ENCODE results near the gene KRT1.

Gene KRT1

DNA sequence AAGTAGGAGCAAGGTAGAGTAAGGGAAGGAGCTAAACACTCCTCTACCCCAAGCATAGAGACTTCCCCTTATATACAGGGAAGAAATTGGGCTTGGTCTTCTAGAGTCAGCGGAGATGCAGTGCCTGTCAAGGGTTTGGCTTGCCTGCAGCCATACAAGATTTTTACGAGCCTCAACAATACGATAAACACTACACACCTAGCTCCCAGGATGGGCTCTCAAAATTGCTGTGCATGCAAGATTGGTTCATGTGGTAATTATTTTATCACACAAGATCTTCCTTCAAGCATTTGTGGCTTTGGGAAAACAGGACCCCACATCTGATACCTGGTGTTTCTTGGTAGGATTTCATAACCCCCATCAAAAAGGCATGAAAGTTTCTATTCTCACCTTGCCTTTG is at the start of gene KRT1:
Gene KRT1, minus strand, starts transcription at position 45 of the 400 bp plus-strand sequence. CDS start 59 bp downstream, outside the sequence.
- Histone ChIP-seq H3K36me3 (ENCODE audit: control insufficient read depth, insufficient read depth, low read length) (no peaks in the 10 kb centered on the region), H3K27me3 (replicated peaks; ENCODE audit: control insufficient read depth, insufficient read depth, low read length) (peaks cover under 1% of the 10 kb centered on the region), H3K4me3 (replicated peaks; ENCODE audit: low read depth, low read length) (no peak within 1 kb of the TSS)
- TF ChIP-seq CTCF (IDR thresholded peaks at IDR 0.05; ENCODE audit: insufficient read depth, low read length, poor library complexity, severe bottlenecking), result no peak
- DNase-seq (ENCODE audit: extremely low read depth, insufficient read length), result no peak

- H3K4me3 ChIP-seq (replicated peaks; ENCODE audit: low read depth, low read length), result no peak overlapping the region
- no peak for DNase-seq (ENCODE audit: extremely low read depth, insufficient read length)
- H3K27me3 ChIP-seq (replicated peaks; ENCODE audit: control insufficient read depth, insufficient read depth, low read length), result no peaks in the 10 kb centered on the region; the same call in 1 of the 2 replicates
- no peaks in the 10 kb centered on the region for H3K36me3 ChIP-seq (ENCODE audit: control insufficient read depth, insufficient read depth, low read length)
- no peak for TF ChIP-seq CTCF (IDR thresholded peaks at IDR 0.05; ENCODE audit: insufficient read depth, low read length, poor library complexity, severe bottlenecking)
These were observed 48.9 kb upstream of the KRT1 start for GRCh38 chr12:52729147-52729546.

GRCh38 chr12:52728374-52728773 is 48.2 kb upstream of the KRT1 start:
- no peaks in the 10 kb centered on the region; the same call in 1 of the 2 replicates for H3K27me3 ChIP-seq (replicated peaks; ENCODE audit: control insufficient read depth, insufficient read depth, low read length)
- H3K36me3 ChIP-seq (ENCODE audit: control insufficient read depth, insufficient read depth, low read length), result no peaks in the 10 kb centered on the region
- no peak for TF ChIP-seq CTCF (IDR thresholded peaks at IDR 0.05; ENCODE audit: insufficient read depth, low read length, poor library complexity, severe bottlenecking)
- H3K4me3 ChIP-seq (replicated peaks; ENCODE audit: low read depth, low read length), result no peak overlapping the region
- DNase-seq (ENCODE audit: extremely low read depth, insufficient read length), result no peak

- no peak for DNase-seq (ENCODE audit: extremely low read depth, insufficient read length)
- no peak for TF ChIP-seq CTCF (IDR thresholded peaks at IDR 0.05; ENCODE audit: insufficient read depth, low read length, poor library complexity, severe bottlenecking)
- Histone ChIP-seq H3K27me3 (replicated peaks; ENCODE audit: control insufficient read depth, insufficient read depth, low read length) (no peaks in the 10 kb centered on the region; the same call in 1 of the 2 replicates), H3K36me3 (ENCODE audit: control insufficient read depth, insufficient read depth, low read length) (no peaks in the 10 kb centered on the region), H3K4me3 (replicated peaks; ENCODE audit: low read depth, low read length) (no peak overlapping the region)
These were observed 46.8 kb upstream of the KRT1 start for GRCh38 chr12:52727037-52727436.

DNA sequence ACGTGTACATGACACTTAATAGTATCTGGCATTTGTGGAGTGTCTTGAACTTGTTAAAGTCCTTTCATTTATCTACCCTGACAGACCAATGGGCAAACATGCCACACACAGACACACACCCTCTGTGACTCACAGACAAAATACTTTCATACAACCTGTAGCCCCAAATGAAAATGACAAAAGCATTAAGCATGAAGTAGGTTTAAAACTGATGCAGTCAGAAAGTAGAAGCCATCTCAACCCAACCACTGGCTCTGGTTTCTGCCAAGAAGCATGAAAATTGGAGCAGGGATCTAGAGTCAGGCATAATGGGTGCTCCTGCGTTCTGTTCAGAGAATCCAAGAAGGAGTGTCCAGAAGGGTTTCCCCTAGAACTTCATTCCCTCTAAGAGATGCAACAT is 46.2 kb upstream of the KRT1 start:
- Histone ChIP-seq H3K27me3 (replicated peaks; ENCODE audit: control insufficient read depth, insufficient read depth, low read length) (no peaks in the 10 kb centered on the region; the same call in 1 of the 2 replicates), H3K36me3 (ENCODE audit: control insufficient read depth, insufficient read depth, low read length) (no peaks in the 10 kb centered on the region), H3K4me3 (replicated peaks; ENCODE audit: low read depth, low read length) (no peak overlapping the region)
- no peak for TF ChIP-seq CTCF (IDR thresholded peaks at IDR 0.05; ENCODE audit: insufficient read depth, low read length, poor library complexity, severe bottlenecking)
- DNase-seq (ENCODE audit: extremely low read depth, insufficient read length), result no peak

- H3K4me3 ChIP-seq (replicated peaks; ENCODE audit: low read depth, low read length), result no peak overlapping the region
- H3K27me3 ChIP-seq (replicated peaks; ENCODE audit: control insufficient read depth, insufficient read depth, low read length), result no peaks in the 10 kb centered on the region; the same call in 1 of the 2 replicates
- no peaks in the 10 kb centered on the region for H3K36me3 ChIP-seq (ENCODE audit: control insufficient read depth, insufficient read depth, low read length)
- no peak for TF ChIP-seq CTCF (IDR thresholded peaks at IDR 0.05; ENCODE audit: insufficient read depth, low read length, poor library complexity, severe bottlenecking)
- no peak for DNase-seq (ENCODE audit: extremely low read depth, insufficient read length)
These were observed 44.2 kb upstream of the KRT1 start for GRCh38 chr12:52724384-52724783.
